Measurements from ENCODE around the gene PACSIN1. TPM values are rescaled to one million over a fixed set of nuclear protein-coding genes. Genes with fewer than 3 reads are reported as not detected.

The PACSIN1 gene
- total RNA-seq, 1 donor from 2014 or later = 10.8 TPM

DNA sequence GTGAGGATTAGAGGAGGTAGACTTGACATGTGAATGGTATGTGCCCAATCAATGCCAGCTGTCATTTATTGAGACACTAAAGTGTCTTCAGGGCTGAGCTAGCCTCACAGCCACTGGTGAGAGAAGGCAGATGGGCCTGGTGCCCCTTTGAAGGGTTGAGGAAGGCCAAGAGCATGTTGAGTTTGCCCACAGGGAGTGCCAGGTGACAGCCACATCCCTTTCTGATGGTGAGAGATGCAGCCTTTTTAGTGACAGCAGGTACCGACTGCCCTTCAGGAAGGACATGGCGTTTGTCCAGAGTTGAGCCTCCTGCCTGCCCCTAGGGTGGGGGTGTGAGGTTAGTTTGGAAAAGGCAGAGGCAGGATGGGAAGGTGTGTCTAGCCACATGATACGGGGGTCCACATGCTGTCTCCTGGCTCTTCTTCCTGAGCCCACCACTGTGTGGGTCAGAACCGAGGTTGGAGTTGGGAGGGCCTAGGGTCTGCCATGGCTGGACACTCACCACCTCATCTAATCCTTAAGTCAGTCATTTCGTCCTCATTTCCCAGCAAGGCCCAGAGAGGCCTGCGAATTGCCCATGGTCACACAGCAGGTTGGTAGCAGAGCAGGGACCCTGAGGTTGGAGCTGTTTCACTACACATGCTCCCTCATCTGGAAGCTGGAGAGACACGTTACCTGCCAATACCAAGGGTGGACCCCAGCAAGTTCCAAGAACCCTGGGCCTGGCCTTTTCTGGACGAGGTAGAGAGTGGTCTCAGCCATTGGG lies 57.7 kb downstream of the PACSIN1 start:
- ATAC-seq (no peak), DNase-seq (ENCODE audit: missing footprints) (no peak)
- intact Hi-C loops (cut with DNase I) = no loop called here

DNA sequence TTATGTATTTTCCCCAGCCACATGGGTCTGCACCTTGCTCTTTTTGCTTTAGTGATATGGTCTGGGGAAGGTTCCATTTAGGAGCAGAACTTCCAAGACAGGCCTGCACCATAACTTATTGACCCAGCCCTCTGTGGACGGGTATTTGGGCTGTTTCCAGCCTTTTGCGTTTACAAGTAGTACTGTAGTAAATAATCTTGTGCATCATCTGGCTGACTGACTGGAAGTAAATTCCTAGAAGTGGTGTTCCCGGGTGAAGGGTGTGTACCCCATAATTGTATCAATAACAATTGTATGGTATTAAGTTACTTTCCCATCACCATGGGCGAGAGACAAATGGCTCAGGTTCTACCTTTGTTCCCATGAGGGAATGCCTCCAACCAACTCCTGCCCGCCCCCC lies 58.6 kb downstream of the PACSIN1 start:
- intact Hi-C loops (cut with DNase I) = no loop called here
- ATAC-seq (no peak), DNase-seq (ENCODE audit: missing footprints) (no peak)

DNA sequence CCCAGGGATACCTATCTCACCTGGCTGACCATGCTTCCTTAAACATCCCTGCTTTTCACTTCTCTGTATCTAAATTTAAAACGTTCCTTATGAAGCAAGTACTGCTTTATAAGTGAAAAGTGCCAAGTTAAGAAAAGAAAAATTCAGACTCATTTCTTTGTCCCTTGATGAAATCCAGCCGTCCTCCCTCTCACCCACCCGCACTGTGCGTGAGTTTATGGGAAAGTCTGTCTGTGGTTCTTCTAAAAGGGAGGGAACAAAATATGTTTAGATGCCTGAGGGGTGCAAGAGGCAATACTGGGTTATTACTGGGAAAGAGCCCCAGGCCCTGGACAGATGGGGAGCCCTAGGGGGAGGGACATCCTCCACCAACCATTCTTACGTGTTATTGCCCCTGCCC lies 59.1 kb downstream of the PACSIN1 start:
- no peak for DNase-seq (ENCODE audit: missing footprints)
- ATAC-seq = no peak
- intact Hi-C loops (cut with DNase I) = no loop called here

DNA sequence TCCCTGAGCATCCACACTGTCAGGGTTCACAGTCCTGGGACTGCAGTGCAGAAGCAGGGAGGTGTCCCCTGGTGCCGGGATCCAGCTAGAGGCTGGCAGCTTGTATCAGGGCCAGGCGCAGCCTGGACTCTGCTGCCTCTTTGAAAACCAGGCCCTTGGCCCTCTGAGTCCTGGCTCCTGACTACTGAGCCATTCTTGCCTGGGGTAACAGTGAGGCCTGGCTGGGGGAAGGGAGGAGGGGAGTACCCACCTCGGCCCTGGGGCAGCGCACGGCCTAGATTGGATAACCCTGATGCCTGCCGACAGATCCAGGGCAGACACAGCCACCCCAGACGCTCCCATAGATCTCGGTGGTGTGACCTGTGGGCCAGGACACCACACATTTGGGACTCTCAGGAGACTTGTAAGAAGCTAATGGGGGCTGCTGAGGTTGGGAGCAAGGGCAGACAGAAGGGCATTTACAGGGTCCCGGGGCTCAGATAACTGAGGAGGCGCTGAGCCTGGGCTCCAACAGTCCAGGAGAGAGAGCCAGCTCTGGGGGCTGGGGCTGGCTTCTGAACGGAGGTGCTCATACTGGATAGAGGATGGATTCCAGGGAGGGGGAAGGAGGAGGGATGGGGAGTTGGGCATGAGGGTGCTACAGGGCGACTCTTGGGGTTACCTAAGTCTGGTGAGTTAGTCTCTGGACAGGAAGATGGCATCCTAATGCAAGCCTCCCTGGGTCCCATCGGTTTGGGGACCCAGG lies 59.7 kb downstream of the PACSIN1 start:
- no peak for DNase-seq (ENCODE audit: missing footprints)
- intact Hi-C loops (cut with DNase I) = no loop called here
- ATAC-seq = no peak

DNA sequence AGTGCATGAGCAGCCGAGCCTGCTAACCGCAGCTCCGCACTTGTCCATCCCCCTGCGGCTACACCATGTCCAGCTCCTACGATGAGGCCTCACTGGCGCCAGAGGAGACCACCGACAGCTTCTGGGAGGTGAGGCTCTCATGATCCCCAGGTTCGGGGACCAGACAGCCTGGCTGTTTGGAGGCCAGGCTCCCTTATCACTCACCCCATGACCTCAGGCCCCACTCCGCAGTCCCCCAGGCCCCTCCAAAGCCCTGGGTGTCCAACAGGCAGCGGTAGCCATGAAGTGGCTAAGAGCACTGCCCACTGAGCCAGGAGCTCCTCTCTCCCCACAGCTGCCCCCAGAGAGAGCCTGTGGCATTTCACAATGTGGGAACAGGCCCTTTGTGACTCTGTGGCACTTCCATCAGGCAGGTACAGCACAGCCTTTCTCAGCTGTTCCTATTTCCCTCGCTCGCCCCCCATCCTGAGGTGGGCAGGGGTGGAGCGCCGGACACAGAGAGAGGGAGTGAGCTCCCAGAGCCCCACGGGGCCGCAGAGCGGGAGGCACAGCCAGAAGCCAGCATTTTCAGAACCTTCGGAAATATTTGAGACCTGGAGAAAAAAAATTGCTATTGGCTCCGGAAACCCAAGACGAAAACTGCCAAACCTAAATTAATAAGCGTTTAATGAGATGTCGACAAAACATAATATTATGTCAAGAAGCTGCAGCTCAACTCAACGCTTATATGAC lies 60.5 kb downstream of the PACSIN1 start:
- intact Hi-C loops (cut with DNase I) = no loop called here
- DNase-seq (ENCODE audit: missing footprints) (no peak), ATAC-seq (no peak)

DNA sequence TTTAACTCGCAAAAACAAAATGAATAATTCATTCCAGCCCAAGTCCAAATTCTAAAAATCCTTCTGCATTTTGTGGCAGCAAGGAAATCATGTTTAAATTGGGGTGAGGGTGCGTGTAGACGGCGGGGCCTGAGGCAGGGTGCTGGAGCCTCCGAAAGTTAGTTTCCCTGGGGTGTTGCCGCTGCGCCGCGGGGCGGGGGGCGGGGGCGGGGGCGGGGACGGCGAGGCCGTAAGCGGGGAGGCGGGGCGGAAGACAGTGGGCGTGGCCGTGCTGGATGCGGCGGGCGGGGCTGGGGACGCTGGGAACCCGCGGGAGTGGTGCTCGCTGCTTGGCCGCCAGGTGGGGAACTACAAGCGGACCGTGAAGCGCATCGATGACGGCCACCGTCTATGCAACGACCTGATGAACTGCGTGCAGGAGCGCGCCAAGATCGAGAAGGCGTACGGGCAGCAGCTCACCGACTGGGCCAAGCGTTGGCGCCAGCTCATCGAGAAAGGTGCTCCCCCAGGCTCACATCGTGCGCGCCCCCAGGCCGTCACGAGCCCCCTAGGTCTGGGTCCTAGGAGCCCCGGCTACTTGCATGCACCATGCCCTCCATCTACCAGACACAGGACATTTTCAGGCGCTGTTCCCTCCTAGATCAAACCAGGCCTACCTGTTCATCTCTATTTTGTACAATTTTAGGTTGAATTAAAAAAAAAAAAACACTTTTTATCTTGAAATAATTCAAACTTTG lies 61.3 kb downstream of the PACSIN1 start:
- DNase-seq (ENCODE audit: missing footprints) = peak; percentile 98
- ATAC-seq = peak; percentile 94
- intact Hi-C loops (cut with DNase I) = loop anchor here (1.0 kb wide), 1 partner anchor 82 kb away; no protein-coding TSS in a partner anchor

DNA sequence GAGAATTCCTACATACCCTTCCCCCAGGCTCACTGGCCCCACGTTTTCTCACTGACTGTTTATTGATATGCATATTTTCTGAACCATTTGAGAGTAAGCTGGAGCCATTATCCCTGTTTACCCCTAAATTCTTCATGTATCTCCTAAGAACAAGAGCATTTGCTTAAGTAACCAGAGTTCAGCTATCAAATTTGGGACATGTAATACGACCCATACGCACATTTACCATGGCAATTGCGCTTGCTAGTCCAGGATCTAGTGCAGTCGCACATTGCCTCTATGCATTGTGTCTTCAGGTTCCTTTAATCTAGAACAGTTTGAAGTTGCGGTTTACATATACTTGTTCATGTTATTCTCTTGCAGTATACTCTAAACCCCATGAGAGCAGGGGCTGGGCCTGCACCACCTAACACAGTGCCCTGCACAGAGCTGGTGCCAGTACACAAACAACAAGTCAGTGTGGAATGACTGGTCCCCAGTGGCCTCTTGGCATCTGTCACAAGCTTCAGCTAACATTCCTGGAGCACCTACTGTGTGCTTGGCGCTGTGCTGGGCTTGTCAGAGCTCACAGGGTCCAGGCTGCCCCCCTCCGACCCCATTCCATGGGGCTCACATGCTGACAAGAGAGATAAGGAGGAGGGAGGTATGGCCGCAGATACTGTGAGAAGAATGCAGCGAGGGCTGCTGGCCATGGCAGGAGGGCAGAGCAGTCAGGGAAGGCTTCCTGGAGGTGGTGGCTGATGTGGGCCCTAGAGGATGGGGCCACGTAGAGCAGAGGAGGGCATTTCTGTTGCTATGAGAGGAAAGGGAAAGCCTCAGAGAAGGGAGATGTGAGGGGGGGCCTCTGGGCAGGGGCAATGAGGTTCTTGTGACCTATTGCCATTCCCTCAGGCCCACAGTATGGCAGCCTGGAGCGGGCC lies 62.1 kb downstream of the PACSIN1 start:
- no peak for ATAC-seq
- no peak for DNase-seq (ENCODE audit: missing footprints)
- intact Hi-C loops (cut with DNase I) = loop anchor here (1.0 kb wide), 1 partner anchor 81 kb away; no protein-coding TSS in a partner anchor

DNA sequence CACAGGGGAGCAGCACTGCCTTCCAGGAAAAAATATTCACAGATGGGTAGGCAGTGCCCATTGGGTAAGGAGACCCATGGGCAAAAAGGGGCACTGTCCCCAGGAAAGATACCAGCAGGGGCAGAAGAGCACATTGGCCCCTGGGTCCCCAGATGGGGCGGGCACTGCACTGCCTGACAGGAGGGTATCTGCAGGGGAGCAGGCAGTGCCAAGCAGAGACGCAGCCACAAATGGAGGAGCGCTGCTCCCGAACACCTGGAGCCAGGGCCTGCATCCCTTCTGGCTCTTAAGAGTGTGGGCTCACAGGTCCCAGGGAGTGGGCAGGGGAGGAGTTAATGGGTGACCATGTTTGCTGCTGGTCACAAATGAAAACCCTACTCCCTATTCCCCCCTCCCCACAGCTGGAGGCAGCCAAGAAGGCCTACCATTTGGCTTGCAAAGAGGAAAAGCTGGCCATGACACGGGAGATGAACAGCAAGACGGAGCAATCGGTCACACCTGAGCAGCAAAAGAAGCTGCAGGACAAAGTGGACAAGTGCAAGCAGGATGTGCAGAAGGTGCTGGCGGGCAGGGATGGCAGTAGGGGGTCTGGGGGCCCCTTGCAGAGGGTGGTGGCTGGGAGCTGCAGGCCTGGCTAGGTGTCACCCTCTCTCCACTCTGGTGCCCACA lies 63.3 kb downstream of the PACSIN1 start:
- intact Hi-C loops (cut with DNase I) = no loop called here
- ATAC-seq = no peak

DNA sequence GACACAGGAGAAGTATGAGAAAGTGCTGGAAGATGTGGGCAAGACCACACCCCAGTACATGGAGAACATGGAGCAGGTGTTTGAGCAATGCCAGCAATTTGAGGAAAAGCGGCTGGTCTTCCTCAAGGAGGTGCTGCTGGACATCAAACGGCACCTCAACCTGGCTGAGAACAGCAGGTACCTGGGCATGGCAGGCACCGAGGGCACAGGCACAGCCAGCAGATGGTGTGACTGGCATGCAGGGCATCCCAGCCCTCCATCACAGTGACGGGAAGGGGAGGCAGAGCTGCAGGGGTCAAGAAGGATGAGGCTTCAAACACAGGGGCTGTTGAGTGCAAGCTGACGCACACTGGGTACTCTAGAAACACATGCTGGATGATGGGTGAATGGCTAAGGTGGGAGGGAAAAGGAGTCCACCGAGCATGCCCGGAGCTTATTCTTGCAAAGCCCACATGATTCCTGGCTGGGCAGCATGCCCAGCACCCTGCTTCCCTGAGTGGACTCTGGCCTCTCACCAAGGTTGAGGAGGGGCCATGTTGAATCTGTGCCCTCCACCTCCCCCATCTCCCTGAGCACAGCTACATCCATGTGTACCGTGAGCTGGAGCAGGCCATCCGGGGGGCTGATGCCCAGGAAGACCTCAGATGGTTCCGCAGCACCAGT lies 63.9 kb downstream of the PACSIN1 start:
- DNase-seq (ENCODE audit: missing footprints) (peak; percentile 70), ATAC-seq (no peak)
- intact Hi-C loops (cut with DNase I) = no loop called here

More for the DNA sequence above, 63.3 kb downstream of the PACSIN1 start:
- DNase-seq (ENCODE audit: missing footprints) = no peak

DNA sequence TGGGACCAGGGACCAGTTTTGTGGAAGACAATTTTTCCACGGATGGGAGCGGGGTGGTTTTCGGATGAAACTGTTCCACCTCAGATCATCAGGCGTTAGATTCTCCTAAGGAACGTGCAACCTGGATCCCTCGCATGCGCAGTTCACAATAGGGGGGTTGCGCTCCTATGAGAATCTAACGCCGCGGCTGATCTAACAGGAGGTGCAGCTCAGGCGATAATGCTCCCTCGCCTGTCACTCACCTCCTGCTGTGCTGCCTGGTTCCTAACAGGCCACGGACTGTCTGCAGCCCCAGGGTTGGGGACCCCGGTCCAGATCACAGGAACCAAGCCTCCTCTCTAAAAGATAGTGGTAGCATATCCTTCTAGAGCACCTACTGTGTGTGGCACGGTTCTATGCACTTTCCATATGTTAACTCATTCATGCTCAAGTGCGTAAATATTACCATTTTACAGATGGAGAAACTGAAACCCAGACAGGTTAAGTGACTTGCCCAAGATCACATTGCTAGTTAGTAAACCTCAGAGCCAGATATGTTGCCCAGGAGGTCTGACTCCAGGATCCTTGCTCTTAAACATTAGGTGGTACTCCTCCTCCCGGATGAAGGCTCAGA lies 65.0 kb downstream of the PACSIN1 start:
- no peak for ATAC-seq
- peak; percentile 45 for DNase-seq (ENCODE audit: missing footprints)
- intact Hi-C loops (cut with DNase I) = no loop called here

DNA sequence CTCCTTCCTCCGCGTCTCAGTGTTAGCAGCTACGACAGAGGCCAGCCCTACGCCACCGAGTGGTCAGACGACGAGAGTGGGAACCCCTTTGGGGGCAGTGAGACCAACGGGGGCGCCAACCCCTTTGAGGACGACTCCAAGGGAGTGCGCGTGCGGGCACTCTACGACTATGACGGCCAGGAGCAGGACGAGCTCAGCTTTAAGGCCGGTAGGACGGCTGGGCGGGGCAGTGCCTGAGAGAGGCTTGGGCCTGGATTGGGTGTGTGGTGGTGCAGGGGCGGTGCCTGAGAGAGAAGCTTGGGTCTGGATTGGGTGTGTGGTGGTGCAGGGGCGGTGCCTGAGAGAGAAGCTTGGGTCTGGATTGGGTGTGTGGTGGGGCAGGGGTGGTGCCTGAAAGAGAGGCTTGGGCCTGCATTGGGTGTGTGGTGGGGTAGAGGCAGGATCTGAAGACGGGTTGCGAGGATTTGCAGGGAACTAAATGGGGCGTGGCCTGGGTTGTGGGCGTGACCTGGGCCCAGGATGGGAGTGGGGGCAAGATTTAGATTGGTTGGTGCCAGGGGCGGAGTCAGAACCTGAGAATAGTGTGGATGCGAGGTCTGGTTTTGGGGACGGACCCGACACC lies 65.8 kb downstream of the PACSIN1 start:
- intact Hi-C loops (cut with DNase I) = no loop called here
- DNase-seq (ENCODE audit: missing footprints) (peak; percentile 71), ATAC-seq (peak; percentile 53)

DNA sequence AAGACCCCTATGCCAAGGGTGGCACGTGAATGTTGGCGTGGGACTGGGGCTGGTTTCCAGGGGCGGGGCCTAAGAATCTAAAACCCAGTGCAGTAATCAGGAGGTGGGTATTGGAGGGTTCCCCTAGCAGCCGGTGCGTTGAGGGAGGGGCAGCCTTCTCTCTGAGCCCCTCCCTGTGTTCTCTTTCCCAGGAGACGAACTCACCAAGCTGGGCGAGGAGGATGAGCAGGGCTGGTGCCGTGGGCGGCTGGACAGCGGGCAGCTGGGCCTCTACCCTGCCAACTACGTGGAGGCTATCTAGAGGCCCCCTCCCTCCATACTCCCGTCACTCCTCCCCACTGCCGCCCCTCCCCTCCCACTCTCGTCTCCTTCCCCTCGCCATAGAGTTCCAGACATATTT lies 66.4 kb downstream of the PACSIN1 start:
- ATAC-seq (no peak), DNase-seq (ENCODE audit: missing footprints) (no peak)
- intact Hi-C loops (cut with DNase I) = no loop called here

DNA sequence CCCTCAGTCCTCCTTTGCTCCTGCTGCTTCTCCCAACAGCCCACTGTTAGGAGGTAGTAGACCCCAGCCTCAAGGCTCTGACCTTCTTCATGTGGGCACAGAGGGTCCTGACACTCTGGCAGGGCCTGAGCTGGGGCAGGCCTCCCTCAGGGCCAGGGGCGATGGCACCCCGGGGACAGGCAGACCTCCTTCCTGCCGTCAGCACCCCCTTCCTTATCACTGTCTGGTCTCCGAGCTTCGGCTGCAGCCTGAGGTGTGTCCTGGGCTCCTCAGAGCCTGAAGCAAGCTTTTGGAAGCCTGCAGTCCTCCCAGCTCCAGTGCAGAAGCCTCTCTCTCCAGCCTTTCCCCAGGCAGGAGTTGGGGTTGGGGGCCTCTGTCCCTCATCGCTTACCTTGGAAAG lies 68.3 kb downstream of the PACSIN1 start:
- no peak for ATAC-seq
- DNase-seq (ENCODE audit: missing footprints) = no peak
- intact Hi-C loops (cut with DNase I) = no loop called here

DNA sequence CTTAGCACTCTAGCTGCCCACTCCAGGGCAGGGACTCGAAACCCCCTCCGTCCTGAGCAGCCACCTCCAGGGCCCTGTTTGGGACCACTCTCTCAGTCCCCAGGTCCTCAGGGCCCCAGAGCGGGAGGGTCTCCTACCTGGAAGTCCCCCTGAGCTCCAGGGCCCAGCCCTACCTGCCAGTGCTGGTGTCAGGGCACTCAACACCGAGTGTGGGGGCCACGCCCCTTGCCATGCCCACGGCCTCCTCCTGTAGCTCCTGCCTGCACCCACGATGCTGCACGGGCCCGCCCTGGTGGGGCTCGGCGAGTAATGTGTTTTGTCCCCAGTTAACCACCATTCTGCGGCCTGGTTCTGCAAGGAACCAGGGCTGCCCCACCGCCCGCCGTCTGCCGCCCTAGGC lies 68.8 kb downstream of the PACSIN1 start:
- ATAC-seq (no peak), DNase-seq (ENCODE audit: missing footprints) (no peak)
- intact Hi-C loops (cut with DNase I) = no loop called here

DNA sequence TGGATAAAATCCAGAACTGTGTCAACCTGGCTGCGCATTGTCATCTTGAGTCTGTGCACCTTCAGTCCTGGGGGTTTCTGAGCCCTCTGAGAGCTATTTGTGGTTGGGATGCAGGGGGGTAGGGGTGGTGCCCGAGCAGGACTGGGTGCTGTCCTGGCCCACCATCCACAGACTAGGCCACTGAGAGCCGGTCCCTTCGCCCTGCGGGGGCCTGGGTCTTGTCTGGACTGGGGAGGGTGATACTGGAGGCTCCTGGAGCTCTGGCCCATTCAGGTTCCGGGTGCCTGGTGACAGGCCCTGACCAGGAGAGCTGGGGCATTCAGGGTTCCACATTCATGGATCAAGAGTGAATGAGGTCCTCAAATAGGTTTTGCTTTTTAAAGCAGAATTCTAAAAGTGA lies 69.3 kb downstream of the PACSIN1 start:
- no peak for ATAC-seq
- no peak for DNase-seq (ENCODE audit: missing footprints)
- intact Hi-C loops (cut with DNase I) = no loop called here

DNA sequence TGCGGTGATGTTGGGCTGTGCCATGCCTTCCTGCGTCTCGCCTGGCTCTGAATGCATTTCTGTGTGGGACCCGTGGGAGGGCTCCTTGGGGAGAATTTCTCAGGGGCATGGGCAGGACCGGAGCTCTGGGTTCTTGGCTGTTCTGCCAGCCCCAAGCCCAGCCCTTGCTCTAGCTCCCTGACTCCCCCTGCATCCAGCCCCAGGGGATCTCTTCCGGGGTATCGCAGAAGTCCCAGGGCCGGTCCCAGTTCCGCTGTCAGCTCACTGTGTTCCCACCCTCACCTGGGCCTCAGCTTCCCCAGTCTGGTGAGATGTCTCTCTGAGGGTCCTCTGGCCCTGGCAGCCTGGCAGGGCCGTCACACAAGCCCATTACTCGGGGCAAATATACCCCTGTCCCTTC lies 69.8 kb downstream of the PACSIN1 start:
- intact Hi-C loops (cut with DNase I) = no loop called here
- ATAC-seq (no peak), DNase-seq (ENCODE audit: missing footprints) (no peak)
